H9 (cell line): Measurements from ENCODE around the gene NAA60. TPM values are rescaled to one million over a fixed set of nuclear protein-coding genes. Genes with fewer than 3 reads are reported as not detected.
A peak's percentile ranks its signal among the peaks of the same experiment; 100 is the strongest.
"Not testable (repeated sequence)": the region's sequence is repeated elsewhere in the genome, so short reads cannot be mapped to it uniquely, and the experiment has no call there.

Source experiments
- DNase-seq: peaks from one replicate; pipeline ENCODE4 v3.0.0-alpha.2; 2017
- H2AFZ ChIP-seq: one replicate; pipeline ENCODE4 v1.6.1; 2013; ENCODE audit warnings: mild to moderate bottlenecking, low read length, control low read depth, moderate library complexity
- H2AK5ac ChIP-seq: 2 replicates; pipeline ENCODE4 v1.6.1; 2013; ENCODE audit warnings: low read length, control low read depth, mixed read lengths; ENCODE audit not compliant: insufficient read length
- H2BK120ac ChIP-seq: one replicate; pipeline ENCODE4 v1.6.1; 2013; ENCODE audit warnings: low read depth, mild to moderate bottlenecking, low read length, control low read depth, inconsistent platforms; ENCODE audit not compliant: poor library complexity, severe bottlenecking
- H2BK12ac ChIP-seq: 2 replicates; pipeline ENCODE4 v1.6.1; 2013; ENCODE audit warnings: low read length, control low read depth, mixed read lengths, low read depth; ENCODE audit not compliant: insufficient read length
- H2BK15ac ChIP-seq: 2 replicates; pipeline ENCODE4 v1.6.1; 2013; ENCODE audit warnings: low read depth, low read length, control low read depth
- H2BK20ac ChIP-seq: one replicate; pipeline ENCODE4 v1.6.1; 2013; ENCODE audit warnings: low read depth, mild to moderate bottlenecking, low read length, control low read depth, inconsistent platforms; ENCODE audit not compliant: poor library complexity, severe bottlenecking
- H2BK5ac ChIP-seq: 2 replicates; pipeline ENCODE4 v1.6.1; 2013; ENCODE audit warnings: low read length, control low read depth, mixed read lengths; ENCODE audit not compliant: insufficient read length
- H3K14ac ChIP-seq: 2 replicates; pipeline ENCODE4 v1.6.1; 2013; ENCODE audit warnings: low read length, control low read depth; ENCODE audit not compliant: insufficient read depth
- H3K18ac ChIP-seq: 2 replicates; pipeline ENCODE4 v1.6.1; 2013; ENCODE audit warnings: low read depth, mild to moderate bottlenecking, mixed read lengths, low read length, control low read depth; ENCODE audit not compliant: insufficient read length
- H3K23ac ChIP-seq: 2 replicates; pipeline ENCODE4 v1.6.1; 2013; ENCODE audit warnings: low read length, control low read depth, mixed read lengths, low read depth; ENCODE audit not compliant: insufficient read length
- H3K23me2 ChIP-seq: 2 replicates; pipeline ENCODE4 v1.6.1; 2013; ENCODE audit warnings: low read depth, mild to moderate bottlenecking, mixed read lengths, low read length, control low read depth; ENCODE audit not compliant: insufficient read length, poor library complexity, severe bottlenecking
- H3K27ac ChIP-seq: 2 replicates; pipeline ENCODE4 v1.5.1; 2013; ENCODE audit warnings: low read length, control low read depth, mixed read lengths, low read depth; ENCODE audit not compliant: insufficient read length
- H3K27me3 ChIP-seq: 2 replicates; pipeline ENCODE4 v1.6.1; 2013; ENCODE audit warnings: low read length, control low read depth, inconsistent platforms; ENCODE audit not compliant: insufficient read depth
- H3K4ac ChIP-seq: 2 replicates; pipeline ENCODE4 v1.6.1; 2013; ENCODE audit warnings: low read depth, mild to moderate bottlenecking, control low read depth, inconsistent platforms, low read length, moderate library complexity
- H3K4me1 ChIP-seq: 2 replicates; pipeline ENCODE4 v1.6.1; 2013; ENCODE audit warnings: low read length, control low read depth, inconsistent platforms; ENCODE audit not compliant: insufficient read depth
- H3K4me2 ChIP-seq: 2 replicates; pipeline ENCODE4 v1.6.1; 2013; ENCODE audit warnings: low read length, control low read depth, mixed read lengths; ENCODE audit not compliant: insufficient read length, insufficient read depth
- H3K56ac ChIP-seq: 2 replicates; pipeline ENCODE4 v1.6.1; 2013; ENCODE audit warnings: low read depth, mild to moderate bottlenecking, mixed read lengths, low read length, control low read depth; ENCODE audit not compliant: insufficient read length
- H3K79me1 ChIP-seq: 2 replicates; pipeline ENCODE4 v1.6.1; 2013; ENCODE audit warnings: low read depth, mild to moderate bottlenecking, moderate library complexity, low read length, control low read depth, inconsistent platforms; ENCODE audit not compliant: insufficient read depth, poor library complexity, severe bottlenecking
- H3K79me2 ChIP-seq: 2 replicates; pipeline ENCODE4 v1.6.1; 2013; ENCODE audit warnings: low read length, control low read depth, inconsistent platforms; ENCODE audit not compliant: insufficient read depth
- H3K9ac ChIP-seq: 2 replicates; pipeline ENCODE4 v1.6.1; 2013; ENCODE audit warnings: low read length, control low read depth, mixed read lengths; ENCODE audit not compliant: insufficient read length; ENCODE audit errors: extremely low read depth
- H3K9me3 ChIP-seq: one replicate; pipeline ENCODE4 v1.6.1; 2013; ENCODE audit warnings: low read depth, low read length, inconsistent platforms; ENCODE audit not compliant: control insufficient read depth
- H3T11ph ChIP-seq: one replicate; pipeline ENCODE4 v1.6.1; 2013; ENCODE audit warnings: mild to moderate bottlenecking, low read length, control low read depth, inconsistent platforms
- H4K20me1 ChIP-seq: one replicate; pipeline ENCODE4 v1.6.1; 2013; ENCODE audit not compliant: control insufficient read depth, insufficient read length, insufficient read depth
- H4K5ac ChIP-seq: 2 replicates; pipeline ENCODE4 v1.6.1; 2013; ENCODE audit warnings: low read depth, mild to moderate bottlenecking, mixed read lengths, low read length, control low read depth; ENCODE audit not compliant: insufficient read length
- H4K8ac ChIP-seq: replicated peaks from 2 replicates; pipeline ENCODE4 v1.6.1; 2013; ENCODE audit warnings: low read length, control low read depth, mixed read lengths, low read depth; ENCODE audit not compliant: insufficient read length
- H4K91ac ChIP-seq: 2 replicates; pipeline ENCODE4 v1.6.1; 2013; ENCODE audit warnings: low read depth, mild to moderate bottlenecking, moderate library complexity, mixed read lengths, low read length, control low read depth; ENCODE audit not compliant: insufficient read length
- H3K27ac Mint-ChIP-seq, 3 experiments: 2 replicates in 2 of 3; 3 replicates in 1 of 3; pipeline ENCODE4 v1.8.0; 2020 to 2021; ENCODE audit warnings: mixed read lengths in 3 of 3, mild to moderate bottlenecking in 1 of 3, moderate library complexity in 1 of 3
- H3K27me3 Mint-ChIP-seq: 2 replicates; pipeline ENCODE4 v1.8.0; 2021; ENCODE audit warnings: low read depth, mild to moderate bottlenecking, moderate library complexity, mixed read lengths
- H3K36me3 Mint-ChIP-seq, 3 experiments: 2 replicates in 2 of 3; 3 replicates in 1 of 3; pipeline ENCODE4 v1.8.0; 2020 to 2021; ENCODE audit warnings: low read depth in 3 of 3, mixed read lengths in 3 of 3; ENCODE audit not compliant: insufficient read depth in 1 of 3
- H3K4me1 Mint-ChIP-seq, 2 experiments: 2 replicates each; pipeline ENCODE4 v1.8.0; 2020; ENCODE audit warnings: mixed read lengths in 2 of 2
- H3K4me3 Mint-ChIP-seq, 2 experiments: 2 replicates in 1 of 2; 3 replicates in 1 of 2; pipeline ENCODE4 v1.8.0; 2020 to 2021; ENCODE audit warnings: mild to moderate bottlenecking in 2 of 2, mixed read lengths in 2 of 2, moderate library complexity in 1 of 2
- H3K9me3 Mint-ChIP-seq, 2 experiments: 2 replicates in 1 of 2; 3 replicates in 1 of 2; pipeline ENCODE4 v1.8.0; 2020; ENCODE audit warnings: mild to moderate bottlenecking in 2 of 2, mixed read lengths in 2 of 2, moderate library complexity in 1 of 2
- CTCF ChIP-seq: fragments of 200-600 bp; sonication (generic); conservative IDR thresholded peaks from 3 replicates; pipeline ENCODE4 v1.8.0; 2021; ENCODE audit warnings: antibody characterized with exemption, mild to moderate bottlenecking
- WGBS: extraction: QIAGEN DNeasy Blood & Tissue Kit; methylation state at CpG from one replicate; pipeline ENCODE4 v1.1.7; 2013; ENCODE audit warnings: missing lambda C conversion rate, low lambda C conversion rate, mixed read lengths; ENCODE audit not compliant: insufficient read length; ENCODE audit errors: extremely low coverage; 5-methylcytosine and 5-hydroxymethylcytosine counted together
- total RNA-seq: library from RNA; stranded (reverse); gene quantifications from 2 replicates; pipeline ENCODE4 v1.2.1, GENCODE V29; 2021

NAA60 gene
- total RNA-seq, 1 experiment from 2014 or later = 49.3 TPM

- no peak overlapping the region for H4K5ac ChIP-seq
- H3K79me1 ChIP-seq = peaks cover 7% of the 10 kb centered on the region
- H3K23me2 ChIP-seq = no peaks in the 10 kb centered on the region
- no peaks in the 10 kb centered on the region for H3K9me3 ChIP-seq
- no peaks in the 10 kb centered on the region for H3K27me3 ChIP-seq
- Mint-ChIP-seq H3K4me1 (peaks cover 13 to 18% of the 10 kb centered on the region in 2 experiments), H3K27me3 (no peaks in the 10 kb centered on the region), H3K36me3 (peaks cover 0 to 6% (median 0%) of the 10 kb centered on the region in 3 experiments; a peak in 3 of 7 replicates), H3K27ac (peak overlapping the region in 1 of 3 experiments; percentile 32; a peak in 1 of 7 replicates), H3K4me3 (no peak overlapping the region), H3K9me3 (no peaks in the 10 kb centered on the region)
- H2BK5ac ChIP-seq = no peak overlapping the region
- no peak overlapping the region for H2AFZ ChIP-seq
- no peak overlapping the region for H3K9ac ChIP-seq
- no peak overlapping the region for H2BK20ac ChIP-seq
- H3K18ac ChIP-seq = no peak overlapping the region
- peaks cover 3% of the 10 kb centered on the region for H4K20me1 ChIP-seq
- no peak overlapping the region for H2AK5ac ChIP-seq
- no peak overlapping the region for H2BK12ac ChIP-seq
- no peak overlapping the region for H2BK15ac ChIP-seq
- H2BK120ac ChIP-seq = no peak overlapping the region
- H3K56ac ChIP-seq = no peak overlapping the region
- H4K8ac ChIP-seq = no peak overlapping the region
- no peak for DNase-seq
- H3K4ac ChIP-seq = no peak overlapping the region
- no peak for TF ChIP-seq CTCF
- H3K79me2 ChIP-seq = peaks cover 9% of the 10 kb centered on the region; the same call in 1 of the 2 replicates
- no peak overlapping the region for H3T11ph ChIP-seq
- H3K4me1 ChIP-seq = no peaks in the 10 kb centered on the region; the same call in 1 of the 2 replicates
- no peak overlapping the region for H4K91ac ChIP-seq
- no peak overlapping the region for H3K23ac ChIP-seq
- H3K4me2 ChIP-seq = no peak overlapping the region
- WGBS = no CpG with 5 or more reads among the region's 10 CpGs
- no peak overlapping the region for H3K14ac ChIP-seq
- no peak overlapping the region for H3K27ac ChIP-seq
Measured at GRCh38 chr16:3472878-3473595, 29.6 kb downstream of the NAA60 start.

- H4K8ac ChIP-seq, H3K23me2 ChIP-seq, H3K9me3 Mint-ChIP-seq, H3K79me1 ChIP-seq, H3K27ac ChIP-seq, H3K27me3 Mint-ChIP-seq, DNase-seq, H3K4ac ChIP-seq, H4K91ac ChIP-seq, H3K79me2 ChIP-seq, H2BK20ac ChIP-seq, H2BK15ac ChIP-seq, H3K4me3 Mint-ChIP-seq, H3K23ac ChIP-seq, H3K4me1 ChIP-seq, H4K5ac ChIP-seq, H3K4me2 ChIP-seq, H3K36me3 Mint-ChIP-seq, H3K9me3 ChIP-seq, H3K18ac ChIP-seq, H3K27me3 ChIP-seq, H2AK5ac ChIP-seq, H3K9ac ChIP-seq, H3K27ac Mint-ChIP-seq, H2BK5ac ChIP-seq, H3K56ac ChIP-seq, H3K14ac ChIP-seq, H2BK120ac ChIP-seq, H4K20me1 ChIP-seq, H2AFZ ChIP-seq, H3T11ph ChIP-seq, H2BK12ac ChIP-seq: not testable (repeated sequence)
- no CpG with 5 or more reads among the region's 3 CpGs for WGBS
- peaks cover 8 to 12% of the 10 kb centered on the region in 2 experiments for H3K4me1 Mint-ChIP-seq
Measured at GRCh38 chr16:3473596-3473943, 30.1 kb downstream of the NAA60 start.
